GM06990 (cell line): ENCODE results near the gene EPN3.
A peak's percentile ranks its signal among the peaks of the same experiment; 100 is the strongest.

Experiments used
- DNase-seq: peaks from one replicate; pipeline ENCODE4 v3.0.0-alpha.2; 2011; ENCODE audit not compliant: insufficient read length; ENCODE audit errors: extremely low read depth
- H3K27me3 ChIP-seq: replicated peaks from 2 replicates; pipeline ENCODE4 v1.6.0; 2011; ENCODE audit warnings: low read length; ENCODE audit not compliant: control insufficient read depth, insufficient read depth
- H3K36me3 ChIP-seq: 2 replicates; pipeline ENCODE4 v1.5.1; 2011; ENCODE audit warnings: low read length; ENCODE audit not compliant: control insufficient read depth, insufficient read depth
- H3K4me3 ChIP-seq: replicated peaks from 2 replicates; pipeline ENCODE4 v1.5.1; 2011; ENCODE audit warnings: low read depth, mild to moderate bottlenecking, control low read depth, low read length
- CTCF ChIP-seq: IDR thresholded peaks from 2 replicates; pipeline ENCODE4 v1.5.1; 2011; ENCODE audit warnings: low read length, control low read depth, mild to moderate bottlenecking, inconsistent platforms; ENCODE audit not compliant: insufficient read depth, poor library complexity, severe bottlenecking

The EPN3 gene

GRCh38 chr17:50506298-50506697, 26.2 kb upstream of the EPN3 start:
- no peaks in the 10 kb centered on the region for H3K36me3 ChIP-seq
- no peak for TF ChIP-seq CTCF
- no peaks in the 10 kb centered on the region for H3K27me3 ChIP-seq
- no peak overlapping the region for H3K4me3 ChIP-seq
- no peak for DNase-seq

DNA sequence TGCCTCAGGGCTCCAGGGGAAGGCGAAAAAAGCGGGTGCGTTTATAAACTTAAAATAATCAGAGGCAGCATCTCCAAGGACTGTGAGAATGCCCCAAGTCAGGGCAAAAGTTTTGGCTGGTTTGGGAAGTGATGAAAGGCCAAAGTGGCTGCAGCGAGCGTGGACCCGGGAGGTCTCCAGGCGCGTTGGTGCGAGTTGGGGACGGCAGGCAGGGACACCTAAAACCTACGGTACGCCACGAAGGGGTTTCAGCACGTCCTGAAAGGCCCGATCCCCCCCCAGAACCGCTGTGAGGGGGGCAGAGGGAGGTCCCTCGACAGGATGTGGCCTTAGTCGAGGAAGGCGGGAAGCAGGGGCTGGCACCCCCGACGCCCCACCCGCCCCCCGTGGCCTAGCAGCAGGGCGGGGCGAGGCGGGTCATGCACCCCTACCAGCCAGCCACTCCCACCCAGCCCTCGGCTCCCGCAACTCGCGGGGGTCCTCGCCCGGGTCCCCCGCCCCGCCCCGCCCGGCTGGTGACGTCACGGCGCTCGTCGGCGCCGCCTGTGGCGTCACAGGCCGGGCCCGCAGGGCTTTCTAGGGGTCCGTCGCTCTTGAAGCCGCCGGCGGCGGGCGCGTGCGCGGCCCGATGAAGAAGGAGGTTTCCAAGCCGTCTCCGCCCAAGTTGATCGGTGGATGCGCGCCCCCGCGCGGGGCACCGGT, 24.5 kb upstream of the EPN3 start, which contains the start of gene MYCBPAP:
Gene MYCBPAP (plus strand): TSS at position 569 of the 702 bp plus-strand sequence. CDS start 236 bp downstream, outside the sequence.
- no peaks in the 10 kb centered on the region for H3K27me3 ChIP-seq
- H3K4me3 ChIP-seq = peak within 1 kb of the TSS; percentile 77
- TF ChIP-seq CTCF = peak; percentile 16
- H3K36me3 ChIP-seq = no peaks in the 10 kb centered on the region
- DNase-seq = peak; percentile 90

DNA sequence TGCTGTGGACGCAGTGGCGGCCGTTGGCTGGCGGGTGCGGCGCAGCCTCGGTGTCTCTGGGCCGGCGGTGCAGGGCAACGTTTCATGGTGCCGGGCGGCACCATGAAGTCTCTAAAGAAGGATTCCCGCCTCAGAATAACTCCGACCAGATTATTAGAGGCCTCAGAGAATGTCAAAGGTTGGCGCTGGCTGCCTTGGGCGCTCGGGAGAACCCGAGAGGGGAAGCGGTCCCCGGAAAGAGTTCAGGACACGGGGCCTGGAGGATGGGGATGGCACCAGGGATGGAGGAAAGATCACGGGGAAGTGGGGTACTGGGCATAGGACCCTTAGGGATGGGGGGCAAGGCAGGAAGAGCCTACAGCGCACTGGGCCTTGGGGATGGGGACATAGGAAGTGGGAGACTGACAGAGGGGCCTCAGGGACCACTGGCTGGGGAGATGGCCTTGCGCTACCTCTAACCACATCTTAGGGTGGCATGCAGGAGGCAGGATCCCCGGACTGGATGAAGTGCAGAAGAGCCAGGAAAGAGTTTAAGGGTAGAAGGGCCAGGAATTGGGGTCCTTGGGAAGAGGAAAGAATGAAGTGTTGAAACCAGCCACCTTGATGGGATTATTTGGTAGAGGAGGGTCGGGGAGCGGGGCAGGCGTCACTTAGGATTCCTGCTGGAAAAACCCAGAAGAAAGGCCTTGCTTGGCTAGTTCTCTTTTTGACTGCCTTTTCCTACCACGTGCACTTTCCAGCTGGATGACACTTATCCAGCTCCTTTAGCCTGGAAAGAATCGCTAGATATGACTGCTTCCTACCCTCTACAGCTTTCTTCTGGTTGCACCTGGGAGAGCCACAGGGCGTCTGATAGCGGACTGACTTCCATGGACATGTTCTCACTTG, 23.7 kb upstream of the EPN3 start:
- Histone ChIP-seq H3K36me3 (no peaks in the 10 kb centered on the region), H3K27me3 (no peaks in the 10 kb centered on the region), H3K4me3 (peak overlapping the region; percentile 77)
- no peak for DNase-seq
- no peak for TF ChIP-seq CTCF

- H3K27me3 ChIP-seq = no peaks in the 10 kb centered on the region
- no peak for TF ChIP-seq CTCF
- H3K4me3 ChIP-seq = no peak overlapping the region
- H3K36me3 ChIP-seq = no peaks in the 10 kb centered on the region
- DNase-seq = peak; percentile 76
Observed at GRCh38 chr17:50511058-50511457, 21.5 kb upstream of the EPN3 start.

DNA sequence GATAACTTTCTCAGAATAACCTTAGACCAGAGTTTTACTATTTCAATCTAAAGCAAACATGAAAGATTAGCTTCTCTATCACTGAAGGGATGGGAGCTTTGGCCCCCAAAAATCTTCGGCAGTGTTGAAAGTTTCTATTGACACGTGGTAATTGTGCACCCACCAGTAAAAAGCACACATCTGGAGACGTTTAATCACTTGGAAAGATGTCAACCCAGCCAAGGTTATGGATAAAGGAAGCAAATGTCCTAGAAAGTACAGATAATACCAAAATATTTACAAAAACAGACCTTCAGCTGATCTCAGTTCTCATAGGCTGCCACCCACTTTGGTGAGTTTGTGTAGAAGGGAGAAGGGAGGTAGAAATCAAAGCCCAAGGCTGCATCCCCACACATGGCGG, 19.0 kb upstream of the EPN3 start:
- Histone ChIP-seq H3K36me3 (no peaks in the 10 kb centered on the region), H3K4me3 (no peak overlapping the region), H3K27me3 (no peaks in the 10 kb centered on the region)
- no peak for DNase-seq
- TF ChIP-seq CTCF = no peak
